ENCODE data around the gene C2orf72. TPM values are rescaled to one million over a fixed set of nuclear protein-coding genes. Genes with fewer than 3 reads are reported as not detected.

The C2orf72 gene
- polyA plus RNA-seq, 3 donors = not detected

GRCh38 chr2:231068525-231069222 lies 31.4 kb downstream of the C2orf72 start:
- peaks cover 5% of the 10 kb centered on the region for H4K20me1 ChIP-seq (ENCODE audit: insufficient read depth, low read length)
- H3K27me3 ChIP-seq (ENCODE audit: control insufficient read depth in 2 of 2, insufficient read depth in 2 of 2, low read length in 2 of 2) = no peaks in the 10 kb centered on the region
- Mint-ChIP-seq H3K9me3 (peaks cover 0 to 1% (median 0%) of the 10 kb centered on the region in 7 donors), H3K4me3 (no peak overlapping the region), H3K27ac (no peak overlapping the region), H3K36me3 (peaks cover 75 to 90% of the 10 kb centered on the region in 2 donors), H3K27me3 (ENCODE audit: low read depth in 3 of 3) (no peaks in the 10 kb centered on the region), H3K4me1 (peaks cover 18% of the 10 kb centered on the region)
- WGBS (ENCODE audit: insufficient coverage) = 97% methylated on average over 3 of the region's 5 CpGs
- no peak overlapping the region for H3K27ac ChIP-seq (ENCODE audit: low read depth in 1 of 2, low read length in 2 of 2)
- intact Hi-C loops (cut with micrococcal nuclease) = no loop called here
- H2AFZ ChIP-seq (ENCODE audit: insufficient read depth, low read depth, low read length, poor library complexity, severe bottlenecking) = no peak overlapping the region
- H3K4me3 ChIP-seq (replicated peaks in 1 of 3; ENCODE audit: low read depth in 2 of 3, low read length in 3 of 3) = no peak overlapping the region
- peaks cover 89 to 98% of the 10 kb centered on the region in 2 donors for H3K36me3 ChIP-seq (replicated peaks in 1 of 2; ENCODE audit: control insufficient read depth in 1 of 2, insufficient read depth in 2 of 2, low read length in 2 of 2)
- H3K9ac ChIP-seq (ENCODE audit: insufficient read depth, low read length, poor library complexity, severe bottlenecking) = no peak overlapping the region
- no peak for TF ChIP-seq CTCF (IDR thresholded peaks at IDR 0.05)
- no peak overlapping the region for H3K4me2 ChIP-seq (replicated peaks; ENCODE audit: extremely low read depth, low read length, poor library complexity, severe bottlenecking)
- no peak for DNase-seq
- peaks cover 6 to 14% of the 10 kb centered on the region in 2 donors for H3K4me1 ChIP-seq (ENCODE audit: control insufficient read depth in 1 of 2, insufficient read depth in 2 of 2, low read length in 2 of 2)
- peaks cover 9% of the 10 kb centered on the region for H3K79me2 ChIP-seq (ENCODE audit: insufficient read depth, low read length)
- H3K9me3 ChIP-seq (replicated peaks in 1 of 2; ENCODE audit: control insufficient read depth in 1 of 2, insufficient read depth in 1 of 2, low read length in 2 of 2) = no peaks in the 10 kb centered on the region

- intact Hi-C loops (cut with micrococcal nuclease) = no loop called here
- peaks cover 18% of the 10 kb centered on the region for H3K4me1 Mint-ChIP-seq
- H3K27ac ChIP-seq (ENCODE audit: low read depth in 1 of 2, low read length in 2 of 2) = no peak overlapping the region
- no peaks in the 10 kb centered on the region for H3K9me3 ChIP-seq (replicated peaks in 1 of 2; ENCODE audit: control insufficient read depth in 1 of 2, insufficient read depth in 1 of 2, low read length in 2 of 2)
- DNase-seq = no peak
- H3K9me3 Mint-ChIP-seq = peaks cover 0 to 1% (median 0%) of the 10 kb centered on the region in 7 donors
- peaks cover 72 to 89% of the 10 kb centered on the region in 2 donors for H3K36me3 Mint-ChIP-seq
- no peak overlapping the region for H3K4me2 ChIP-seq (replicated peaks; ENCODE audit: extremely low read depth, low read length, poor library complexity, severe bottlenecking)
- H3K36me3 ChIP-seq (replicated peaks in 1 of 2; ENCODE audit: control insufficient read depth in 1 of 2, insufficient read depth in 2 of 2, low read length in 2 of 2) = peaks cover 84 to 97% of the 10 kb centered on the region in 2 donors
- no peak overlapping the region for H2AFZ ChIP-seq (ENCODE audit: insufficient read depth, low read depth, low read length, poor library complexity, severe bottlenecking)
- H3K4me3 ChIP-seq (replicated peaks in 1 of 3; ENCODE audit: low read depth in 2 of 3, low read length in 3 of 3) = no peak overlapping the region
- H3K27me3 Mint-ChIP-seq (ENCODE audit: low read depth in 3 of 3) = no peaks in the 10 kb centered on the region
- TF ChIP-seq CTCF (IDR thresholded peaks at IDR 0.05) = no peak
- peaks cover under 1% of the 10 kb centered on the region for H3K79me2 ChIP-seq (ENCODE audit: insufficient read depth, low read length)
- peaks cover 6 to 13% of the 10 kb centered on the region in 2 donors for H3K4me1 ChIP-seq (ENCODE audit: control insufficient read depth in 1 of 2, insufficient read depth in 2 of 2, low read length in 2 of 2)
- no CpG with 5 or more reads among the region's 1 CpG for WGBS (ENCODE audit: insufficient coverage)
- no peak overlapping the region for H3K4me3 Mint-ChIP-seq
- H3K27me3 ChIP-seq (ENCODE audit: control insufficient read depth in 2 of 2, insufficient read depth in 2 of 2, low read length in 2 of 2) = no peaks in the 10 kb centered on the region
- H3K9ac ChIP-seq (ENCODE audit: insufficient read depth, low read length, poor library complexity, severe bottlenecking) = no peak overlapping the region
- no peak overlapping the region for H3K27ac Mint-ChIP-seq
- peaks cover 4% of the 10 kb centered on the region for H4K20me1 ChIP-seq (ENCODE audit: insufficient read depth, low read length)
These were observed 32.2 kb downstream of the C2orf72 start for GRCh38 chr2:231069379-231070054.
